Measurements from ENCODE around the gene COL27A1.

GRCh38 chr9:114108016-114108833, 47.1 kb upstream of the COL27A1 start:
- no peak for TF ChIP-seq POLR2AphosphoS5 (IDR thresholded peaks at IDR 0.05; ENCODE audit: low read depth, low read length)
- TF ChIP-seq TAF1 (IDR thresholded peaks at IDR 0.05; ENCODE audit: borderline replicate concordance, low read depth, low read length) = no peak
- no peak for TF ChIP-seq POLR2A (IDR thresholded peaks at IDR 0.05; ENCODE audit: low read depth, low read length)

Measured in GM12892 (cell line).